DMS79 treated with DMSO at 0.1 percent for 48 hours (cell line): ENCODE measurements around the gene ELL2.
A peak's percentile ranks its signal among the peaks of the same experiment; 100 is the strongest.

Experiments
- DNase-seq: peaks from one replicate; lab custom pipeline; 2025; lab: John Stamatoyannopoulos, UW

ELL2 gene

GRCh38 chr5:95961617-95962474 lies at the start of gene ELL2:
Gene ELL2, minus strand, starts transcription at chr5:95961851. Its CDS starts 130 bp downstream, at chr5:95961721.
- DNase-seq = peak; percentile 45

DNA sequence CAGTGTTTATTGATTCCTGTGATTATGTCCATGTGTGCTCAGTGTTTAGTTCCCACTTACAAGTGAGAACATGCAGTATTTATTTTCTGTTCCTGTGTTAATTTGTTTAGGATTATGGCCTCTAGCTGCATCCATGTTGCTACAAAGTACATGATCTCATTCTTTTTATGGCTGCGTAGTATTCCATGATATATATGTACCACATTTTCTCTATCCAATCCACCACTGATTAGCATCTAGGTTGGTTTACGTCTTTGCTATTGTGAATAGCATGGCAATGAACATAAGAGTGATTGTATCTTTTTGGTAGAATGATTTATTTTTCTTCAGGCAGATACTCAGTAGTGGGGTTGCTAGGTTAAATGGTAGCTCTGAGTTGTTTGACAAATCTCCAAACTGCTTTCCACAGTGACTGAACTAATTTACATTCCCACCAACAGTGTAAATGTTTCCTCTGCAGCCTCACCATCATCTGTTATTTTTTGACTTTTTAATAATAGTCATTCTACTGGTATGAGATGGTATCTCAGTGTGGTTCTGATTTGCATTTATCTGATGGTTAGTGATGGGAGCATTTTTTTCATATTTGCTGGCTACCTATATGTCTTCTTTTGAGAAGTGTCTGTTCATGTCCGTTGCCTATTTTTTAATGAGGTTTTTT lies 47.5 kb upstream of the ELL2 start:
- DNase-seq = no peak

DNA sequence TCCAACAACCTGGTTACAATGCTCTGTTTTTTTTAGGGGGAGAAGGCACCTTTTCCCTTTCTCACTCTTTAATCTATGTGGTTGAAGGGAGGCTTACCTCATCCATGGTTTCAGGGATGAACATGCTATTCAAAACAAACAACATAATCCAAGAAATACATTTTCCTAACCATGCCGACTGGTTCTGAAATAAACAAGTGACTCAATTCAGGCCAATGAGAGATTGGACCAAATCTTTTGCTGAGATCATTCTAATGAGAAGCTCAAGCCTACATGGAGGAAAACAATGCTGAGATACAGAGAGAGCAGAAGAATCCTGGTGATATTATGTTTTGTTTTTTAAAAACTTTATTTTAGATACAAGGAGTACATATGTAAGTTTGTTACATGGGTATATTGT lies 46.8 kb upstream of the ELL2 start:
- no peak for DNase-seq

GRCh38 chr5:96007051-96007450 lies 45.4 kb upstream of the ELL2 start:
- DNase-seq = no peak

GRCh38 chr5:96006291-96006690 lies 44.6 kb upstream of the ELL2 start:
- DNase-seq = no peak

GRCh38 chr5:96004754-96005153 lies 43.1 kb upstream of the ELL2 start:
- no peak for DNase-seq

GRCh38 chr5:96004087-96004486 lies 42.4 kb upstream of the ELL2 start:
- DNase-seq = no peak

- DNase-seq = no peak
Measured at GRCh38 chr5:96001262-96001661, 39.6 kb upstream of the ELL2 start.

- no peak for DNase-seq
Measured at GRCh38 chr5:96000308-96000707, 38.7 kb upstream of the ELL2 start.

- no peak for DNase-seq
Measured at GRCh38 chr5:95996904-95997723, 35.5 kb upstream of the ELL2 start.

DNA sequence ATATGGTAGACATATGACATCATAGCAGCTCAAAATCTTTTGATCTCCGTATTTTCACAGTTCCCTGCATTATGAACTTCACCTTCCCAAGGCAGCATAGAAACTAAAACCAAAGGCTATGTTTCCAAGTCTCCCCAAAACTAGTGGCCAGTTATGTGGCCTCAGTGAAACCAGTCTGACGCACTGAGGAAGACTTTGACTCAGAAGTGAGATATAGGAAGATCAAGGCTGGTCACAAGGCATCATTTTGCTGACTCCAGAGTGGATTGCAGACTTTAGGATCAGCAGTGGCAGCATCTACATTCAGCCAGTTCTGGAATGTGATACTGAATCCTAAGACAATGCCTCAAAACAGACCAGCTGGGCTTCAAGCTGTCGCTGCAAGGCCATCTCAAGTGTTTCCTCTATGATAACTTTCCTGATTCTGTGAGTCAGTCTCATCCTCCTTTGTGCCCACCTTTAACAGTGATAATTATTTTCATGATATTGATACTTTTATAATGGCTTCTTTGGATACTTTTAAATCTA lies 34.4 kb upstream of the ELL2 start:
- DNase-seq = no peak

DNA sequence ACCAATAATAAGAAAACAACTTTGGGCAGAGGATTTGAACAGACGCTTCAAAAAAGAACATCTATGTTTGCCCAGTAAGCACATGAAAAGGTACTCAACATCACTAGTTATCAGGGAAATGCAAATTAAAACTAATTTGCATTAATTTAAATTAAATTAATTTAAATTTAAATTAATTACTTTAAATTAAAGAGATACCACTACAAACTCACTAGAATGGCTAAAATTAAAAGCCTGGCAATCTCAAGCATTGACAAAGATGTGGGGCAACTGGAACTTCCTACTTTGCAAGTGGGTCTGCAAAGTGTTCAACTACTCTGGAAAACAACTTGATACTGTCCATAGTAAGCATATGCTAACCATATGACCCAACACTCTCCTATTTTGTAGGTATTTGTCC lies 32.1 kb upstream of the ELL2 start:
- no peak for DNase-seq

DNA sequence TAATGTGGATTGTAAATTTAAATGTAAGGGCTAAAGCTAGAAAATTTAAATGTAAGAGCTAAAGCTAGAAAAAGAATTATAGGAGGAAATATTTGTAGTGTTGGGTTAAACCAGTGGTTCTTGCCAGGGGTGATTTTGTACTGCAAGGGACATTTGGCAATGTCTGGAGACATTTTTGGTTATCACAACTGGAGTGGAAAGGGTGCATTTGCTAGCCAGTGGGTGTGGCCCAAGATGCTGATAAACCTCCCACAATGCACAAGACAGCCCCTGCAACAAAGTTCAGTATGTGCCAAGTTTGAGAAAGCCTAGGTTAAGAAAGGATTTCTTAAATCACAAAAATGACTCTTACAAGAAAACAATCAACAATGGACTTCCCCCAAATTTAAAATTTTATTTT lies 31.6 kb upstream of the ELL2 start:
- no peak for DNase-seq

- no peak for DNase-seq
Measured at GRCh38 chr5:95989283-95990048, 27.8 kb upstream of the ELL2 start.

DNA sequence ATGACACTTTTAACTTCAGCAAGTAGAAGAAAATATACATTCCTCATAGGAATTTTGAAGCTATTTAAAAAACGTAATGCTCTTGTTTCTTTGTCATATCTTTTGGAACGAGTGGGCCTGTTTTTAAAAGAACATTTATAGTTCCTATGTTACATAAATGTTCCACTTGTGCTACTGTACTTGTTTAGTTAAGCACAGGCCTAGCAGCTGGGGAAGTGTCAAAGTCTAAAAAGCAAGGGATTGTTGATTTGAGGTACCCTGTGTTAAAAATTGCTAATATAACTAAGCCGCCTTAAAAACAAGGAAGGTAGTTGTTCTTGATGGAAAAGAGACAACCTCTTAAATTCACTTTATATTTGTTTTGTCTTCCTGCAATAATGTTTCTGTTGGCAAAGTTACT lies 27.2 kb upstream of the ELL2 start:
- DNase-seq = no peak

- DNase-seq = no peak
Measured at GRCh38 chr5:95988094-95988493, 26.4 kb upstream of the ELL2 start.

GRCh38 chr5:95986937-95987520 lies 25.4 kb upstream of the ELL2 start:
- DNase-seq = no peak

DNA sequence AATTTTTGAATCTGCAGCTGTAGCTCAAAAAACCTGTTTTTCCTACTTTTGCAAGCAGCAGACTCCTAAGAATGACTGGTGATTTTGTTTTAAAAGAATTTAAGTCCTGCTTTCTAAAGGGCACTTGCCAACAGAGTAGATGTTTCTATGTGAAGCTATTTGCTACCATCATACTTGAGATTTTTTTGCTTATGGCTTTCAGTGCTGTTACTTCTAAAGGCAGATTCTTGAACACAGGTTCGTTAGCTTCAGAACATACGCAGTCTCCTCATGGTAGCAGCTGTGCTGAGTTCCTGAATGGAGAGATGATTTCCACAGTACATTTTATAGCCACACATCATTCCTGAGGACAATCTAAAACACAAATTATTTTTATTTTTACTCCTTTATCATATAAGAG lies 24.4 kb upstream of the ELL2 start:
- no peak for DNase-seq

DNA sequence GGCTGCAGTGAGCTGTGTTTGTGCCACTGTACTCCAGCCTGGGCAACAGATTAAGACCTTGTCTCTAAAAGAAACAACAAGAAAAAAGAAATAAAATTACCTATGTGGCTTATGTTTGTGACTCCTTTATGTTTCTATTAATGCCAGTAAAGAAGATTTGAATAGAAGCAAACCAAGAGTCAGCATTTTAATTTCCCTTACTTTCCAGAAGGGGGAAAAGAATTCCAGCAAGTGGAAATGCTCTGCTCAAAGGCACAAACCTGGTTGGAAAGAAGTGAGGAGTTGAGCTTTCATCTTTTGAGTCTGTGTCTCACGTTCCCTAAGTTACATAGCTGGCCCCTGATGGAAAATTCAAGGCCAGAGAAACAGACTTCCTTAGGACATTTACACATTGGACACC lies 23.6 kb upstream of the ELL2 start:
- DNase-seq = no peak

GRCh38 chr5:95984287-95984938 lies 22.8 kb upstream of the ELL2 start:
- DNase-seq = no peak

DNA sequence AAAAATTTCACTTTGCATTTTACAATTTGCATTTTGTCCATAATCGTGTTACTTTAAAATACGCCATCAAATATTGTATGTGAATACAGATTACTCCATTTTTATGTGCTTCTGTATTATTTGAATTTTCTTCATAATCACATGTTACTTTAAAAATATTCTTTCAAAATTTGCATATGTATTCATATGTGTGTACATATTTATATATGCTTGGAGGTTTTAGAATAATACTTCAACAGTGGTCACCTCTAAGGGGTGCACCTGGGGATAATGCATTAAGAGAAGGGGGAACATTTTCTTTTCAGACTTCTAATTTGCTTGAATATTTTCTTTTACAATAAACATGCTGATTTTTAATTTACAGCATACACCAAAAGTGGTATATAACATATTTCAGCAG lies 21.9 kb upstream of the ELL2 start:
- DNase-seq = no peak
